ENCODE measurements around the gene ZNF300.
"Not testable (repeated sequence)": the region's sequence is repeated elsewhere in the genome, so short reads cannot be mapped to it uniquely, and the experiment has no call there.

Gene ZNF300

DNA sequence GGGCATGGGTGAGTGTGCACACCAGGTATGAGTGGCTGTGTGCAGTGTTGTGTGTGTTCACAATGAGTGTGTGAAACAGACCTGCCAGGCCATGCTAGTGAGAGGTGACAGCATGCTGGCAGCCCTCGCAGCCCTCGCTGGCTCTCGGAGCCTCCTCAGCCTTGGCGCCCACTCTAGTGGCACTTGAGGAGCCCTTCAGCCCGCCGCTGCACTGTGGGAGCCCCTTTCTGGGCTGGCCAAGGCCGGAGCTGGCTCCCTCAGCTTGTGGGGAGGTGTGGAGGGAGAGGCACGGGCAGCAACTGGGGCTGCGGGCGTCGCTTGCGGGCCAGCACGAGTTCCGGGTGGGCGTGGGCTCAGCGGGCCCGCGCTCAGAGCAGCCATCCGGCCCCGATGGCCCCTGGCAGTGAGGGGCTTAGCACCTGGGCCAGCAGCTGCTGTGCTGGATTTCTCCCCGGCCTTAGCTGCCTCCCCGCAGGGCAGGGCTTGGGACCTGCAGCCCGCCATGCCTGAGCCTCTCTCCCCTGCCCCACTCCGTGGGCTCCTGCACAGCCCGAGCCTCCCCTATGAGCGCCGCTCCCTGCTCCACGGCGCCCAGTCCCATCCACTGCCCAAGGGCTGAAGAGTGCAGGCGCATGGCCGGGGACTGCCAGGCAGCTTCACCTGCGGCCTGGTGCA is 59.5 kb downstream of the ZNF300 start:
- not testable (repeated sequence) for DNase-seq (ENCODE audit: low spot score)
